Measurements from ENCODE around the gene PLAC1. TPM values are rescaled to one million over a fixed set of nuclear protein-coding genes. Genes with fewer than 3 reads are reported as not detected.

The PLAC1 gene
- total RNA-seq, 1 experiment from 2014 or later, result 2.6 TPM

DNA sequence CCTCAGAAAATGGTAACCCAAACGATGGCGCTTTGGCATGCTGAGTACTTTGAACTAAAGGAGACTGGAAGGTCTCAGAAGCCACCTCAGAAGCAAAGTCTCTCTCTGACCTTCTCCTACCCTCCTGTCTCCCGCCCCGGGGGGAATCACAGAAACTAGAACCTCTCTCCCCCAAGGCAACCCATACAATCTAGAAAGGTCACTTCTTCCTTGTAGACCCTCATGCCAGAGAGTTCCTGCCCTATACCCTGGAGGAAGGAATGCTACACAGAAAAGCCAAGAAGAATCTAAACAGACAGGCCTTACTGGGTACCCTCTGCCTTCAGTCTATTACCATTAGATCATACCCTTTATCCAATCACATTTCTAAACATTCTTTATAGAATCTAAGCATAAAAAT is 8.5 kb downstream of the PLAC1 start:
- Histone ChIP-seq H3K9ac (ENCODE audit: low read length) (no peak overlapping the region), H3K27me3 (ENCODE audit: low read length) (no peaks in the 10 kb centered on the region), H3K4me2 (ENCODE audit: low read length) (no peak overlapping the region), H3F3A (ENCODE audit: low read length, unreplicated experiment) (no peaks in the 10 kb centered on the region), H3K27ac (ENCODE audit: low read length) (no peak overlapping the region), H3K9me3 (ENCODE audit: low read length) (no peaks in the 10 kb centered on the region), H3K79me2 (ENCODE audit: low read length) (no peaks in the 10 kb centered on the region), H2AFZ (ENCODE audit: low read length) (no peak overlapping the region), H3K36me3 (ENCODE audit: low read depth, low read length) (no peaks in the 10 kb centered on the region), H3K4me3 (ENCODE audit: low read length) (no peak overlapping the region), H4K20me1 (ENCODE audit: low read length) (no peaks in the 10 kb centered on the region), H3K4me1 (ENCODE audit: insufficient read depth, low read length) (no peaks in the 10 kb centered on the region), H3K9me2 (replicated peaks; ENCODE audit: low read length) (no peaks in the 10 kb centered on the region)
- POLR2A ChIA-PET (ENCODE audit: unreplicated experiment), result no interaction called here
- intact Hi-C loops (cut with micrococcal nuclease), result no loop called here
- CTCF ChIA-PET, result no interaction called here
- ATAC-seq (no peak), DNase-seq (no peak)
- no TSS peak for BruUV-seq (replicated peaks)
- TF ChIP-seq, protein P1, sequence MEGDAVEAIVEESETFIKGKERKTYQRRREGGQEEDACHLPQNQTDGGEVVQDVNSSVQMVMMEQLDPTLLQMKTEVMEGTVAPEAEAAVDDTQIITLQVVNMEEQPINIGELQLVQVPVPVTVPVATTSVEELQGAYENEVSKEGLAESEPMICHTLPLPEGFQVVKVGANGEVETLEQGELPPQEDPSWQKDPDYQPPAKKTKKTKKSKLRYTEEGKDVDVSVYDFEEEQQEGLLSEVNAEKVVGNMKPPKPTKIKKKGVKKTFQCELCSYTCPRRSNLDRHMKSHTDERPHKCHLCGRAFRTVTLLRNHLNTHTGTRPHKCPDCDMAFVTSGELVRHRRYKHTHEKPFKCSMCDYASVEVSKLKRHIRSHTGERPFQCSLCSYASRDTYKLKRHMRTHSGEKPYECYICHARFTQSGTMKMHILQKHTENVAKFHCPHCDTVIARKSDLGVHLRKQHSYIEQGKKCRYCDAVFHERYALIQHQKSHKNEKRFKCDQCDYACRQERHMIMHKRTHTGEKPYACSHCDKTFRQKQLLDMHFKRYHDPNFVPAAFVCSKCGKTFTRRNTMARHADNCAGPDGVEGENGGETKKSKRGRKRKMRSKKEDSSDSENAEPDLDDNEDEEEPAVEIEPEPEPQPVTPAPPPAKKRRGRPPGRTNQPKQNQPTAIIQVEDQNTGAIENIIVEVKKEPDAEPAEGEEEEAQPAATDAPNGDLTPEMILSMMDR (conservative IDR thresholded peaks at IDR 0.05; ENCODE audit: low read depth, low read length), result no peak
- TF ChIP-seq EZH2phosphoT487 (IDR thresholded peaks at IDR 0.05; ENCODE audit: borderline replicate concordance, low read length), result no peak
- TF ChIP-seq EZH2 (IDR thresholded peaks at IDR 0.05; ENCODE audit: low read length, unreplicated experiment), result no peak

DNA sequence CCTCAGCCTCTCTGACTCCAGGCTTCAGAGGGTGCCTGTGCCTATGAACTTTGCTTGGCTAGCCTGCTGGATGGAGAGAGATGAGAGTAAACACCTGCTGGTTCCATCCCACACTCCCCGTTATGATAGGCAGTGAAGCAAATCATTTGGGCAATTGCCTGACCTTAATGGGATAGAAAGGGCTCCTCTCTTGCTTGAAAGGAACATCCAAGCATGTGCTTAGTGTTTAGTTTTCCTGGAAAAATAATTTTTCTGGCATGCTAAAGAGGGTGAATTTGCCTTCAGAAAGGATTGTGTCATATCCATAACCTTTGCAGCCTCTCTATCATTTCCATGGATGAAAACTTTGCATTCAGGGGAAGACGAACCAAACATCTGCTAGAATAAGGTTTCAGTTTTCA is 10.8 kb downstream of the PLAC1 start:
- Histone ChIP-seq H3F3A (ENCODE audit: low read length, unreplicated experiment) (no peaks in the 10 kb centered on the region), H3K79me2 (ENCODE audit: low read length) (no peaks in the 10 kb centered on the region), H3K27ac (ENCODE audit: low read length) (no peak overlapping the region), H3K4me3 (ENCODE audit: low read length) (no peak overlapping the region), H3K9me2 (replicated peaks; ENCODE audit: low read length) (no peaks in the 10 kb centered on the region), H2AFZ (ENCODE audit: low read length) (no peak overlapping the region), H4K20me1 (ENCODE audit: low read length) (no peaks in the 10 kb centered on the region), H3K4me2 (ENCODE audit: low read length) (no peak overlapping the region), H3K27me3 (ENCODE audit: low read length) (no peaks in the 10 kb centered on the region), H3K36me3 (ENCODE audit: low read depth, low read length) (no peaks in the 10 kb centered on the region), H3K9ac (ENCODE audit: low read length) (no peak overlapping the region), H3K4me1 (ENCODE audit: insufficient read depth, low read length) (no peaks in the 10 kb centered on the region), H3K9me3 (ENCODE audit: low read length) (no peaks in the 10 kb centered on the region)
- TF ChIP-seq, protein P1 (conservative IDR thresholded peaks at IDR 0.05; ENCODE audit: low read depth, low read length), result no peak
- TF ChIP-seq EZH2 (IDR thresholded peaks at IDR 0.05; ENCODE audit: low read length, unreplicated experiment) (no peak), EZH2phosphoT487 (IDR thresholded peaks at IDR 0.05; ENCODE audit: borderline replicate concordance, low read length) (no peak)
- ChIA-PET CTCF (no interaction called here), POLR2A (ENCODE audit: unreplicated experiment) (no interaction called here)
- no peak for DNase-seq
- intact Hi-C loops (cut with micrococcal nuclease), result no loop called here
- BruUV-seq (replicated peaks), result no TSS peak
- ATAC-seq, result no peak

- TF ChIP-seq, protein P1 (conservative IDR thresholded peaks at IDR 0.05; ENCODE audit: low read depth, low read length), result no peak
- TF ChIP-seq EZH2phosphoT487 (IDR thresholded peaks at IDR 0.05; ENCODE audit: borderline replicate concordance, low read length), result no peak
- no peak for ATAC-seq
- Histone ChIP-seq H3K27me3 (ENCODE audit: low read length) (no peaks in the 10 kb centered on the region), H3K4me3 (ENCODE audit: low read length) (no peak overlapping the region), H3K9me2 (replicated peaks; ENCODE audit: low read length) (no peaks in the 10 kb centered on the region), H4K20me1 (ENCODE audit: low read length) (no peaks in the 10 kb centered on the region), H3K9me3 (ENCODE audit: low read length) (no peaks in the 10 kb centered on the region), H3K9ac (ENCODE audit: low read length) (no peak overlapping the region), H3K4me2 (ENCODE audit: low read length) (no peak overlapping the region), H3K4me1 (ENCODE audit: insufficient read depth, low read length) (no peaks in the 10 kb centered on the region), H3K79me2 (ENCODE audit: low read length) (no peaks in the 10 kb centered on the region), H3K27ac (ENCODE audit: low read length) (no peak overlapping the region), H3F3A (ENCODE audit: low read length, unreplicated experiment) (no peaks in the 10 kb centered on the region), H2AFZ (ENCODE audit: low read length) (no peak overlapping the region), H3K36me3 (ENCODE audit: low read depth, low read length) (no peaks in the 10 kb centered on the region)
- CTCF ChIA-PET, result no interaction called here
- intact Hi-C loops (cut with micrococcal nuclease), result no loop called here
- BruUV-seq (replicated peaks), result no TSS peak
- no peak for DNase-seq
- POLR2A ChIA-PET (ENCODE audit: unreplicated experiment), result no interaction called here
Observed at GRCh38 chrX:134646691-134647090, 11.6 kb downstream of the PLAC1 start.
